Measurements from ENCODE around the gene LTBP1.
A peak's percentile ranks its signal among the peaks of the same experiment; 100 is the strongest.

The LTBP1 gene

GRCh38 chr2:33083699-33084387 is 137.1 kb downstream of the LTBP1 start:
- no peak for FAIRE-seq

- no peak for FAIRE-seq
Observed at GRCh38 chr2:33084433-33084832, 137.7 kb downstream of the LTBP1 start.

- no peak for FAIRE-seq
Observed at GRCh38 chr2:33085646-33086045, 138.9 kb downstream of the LTBP1 start.

- FAIRE-seq: no peak
Observed at GRCh38 chr2:33086400-33087015, 139.8 kb downstream of the LTBP1 start.

GRCh38 chr2:33090553-33091134 is 143.9 kb downstream of the LTBP1 start:
- no peak for FAIRE-seq

GRCh38 chr2:33091541-33092123 is 144.9 kb downstream of the LTBP1 start:
- FAIRE-seq: no peak

- FAIRE-seq: no peak
Observed at GRCh38 chr2:33093283-33093993, 146.7 kb downstream of the LTBP1 start.

- FAIRE-seq: no peak
Observed at GRCh38 chr2:33094303-33094702, 147.6 kb downstream of the LTBP1 start.

GRCh38 chr2:33099989-33100388 is 153.2 kb downstream of the LTBP1 start:
- no peak for FAIRE-seq

- no peak for FAIRE-seq
Observed at GRCh38 chr2:33100921-33101320, 154.2 kb downstream of the LTBP1 start.

GRCh38 chr2:33104052-33104623 is 157.4 kb downstream of the LTBP1 start:
- no peak for FAIRE-seq

- no peak for FAIRE-seq
Observed at GRCh38 chr2:33104726-33105125, 158.0 kb downstream of the LTBP1 start.

GRCh38 chr2:33106115-33106514 is 159.4 kb downstream of the LTBP1 start:
- FAIRE-seq: no peak

- no peak for FAIRE-seq
Observed at GRCh38 chr2:33107690-33108482, 161.1 kb downstream of the LTBP1 start.

GRCh38 chr2:33108483-33109443 is 162.0 kb downstream of the LTBP1 start:
- FAIRE-seq: peak; percentile 76

- FAIRE-seq: no peak
Observed at GRCh38 chr2:33110461-33110860, 163.7 kb downstream of the LTBP1 start.

GRCh38 chr2:33111002-33111446 is 164.3 kb downstream of the LTBP1 start:
- FAIRE-seq: no peak

GRCh38 chr2:33115196-33115595 is 168.4 kb downstream of the LTBP1 start:
- FAIRE-seq: no peak

GRCh38 chr2:33115728-33116127 is 169.0 kb downstream of the LTBP1 start:
- no peak for FAIRE-seq

- no peak for FAIRE-seq
Observed at GRCh38 chr2:33116799-33117198, 170.0 kb downstream of the LTBP1 start.

- no peak for FAIRE-seq
Observed at GRCh38 chr2:33118651-33119050, 171.9 kb downstream of the LTBP1 start.

Data from endometrium (tissue), 2 donors.